NCI-H2227 (cell line): Measurements from ENCODE around the gene TDP2.
A peak's percentile ranks its signal among the peaks of the same experiment; 100 is the strongest.
"Not testable (repeated sequence)": the region's sequence is repeated elsewhere in the genome, so short reads cannot be mapped to it uniquely, and the experiment has no call there.

Experiments
- DNase-seq: peaks from one replicate; lab custom pipeline; 2025; ENCODE audit not compliant: unreplicated experiment; lab: John Stamatoyannopoulos, UW

TDP2 gene

GRCh38 chr6:24650365-24650764 is 16.3 kb downstream of the TDP2 start:
- no peak for DNase-seq

- no peak for DNase-seq
Measured at GRCh38 chr6:24649691-24650090, 17.0 kb downstream of the TDP2 start.

- DNase-seq = no peak
Measured at GRCh38 chr6:24648276-24648675, 18.4 kb downstream of the TDP2 start.

GRCh38 chr6:24646771-24647170 is 19.9 kb downstream of the TDP2 start:
- no peak for DNase-seq

- no peak for DNase-seq
Measured at GRCh38 chr6:24644377-24644776, 22.3 kb downstream of the TDP2 start.

- DNase-seq = no peak
Measured at GRCh38 chr6:24643920-24644319, 22.8 kb downstream of the TDP2 start.

GRCh38 chr6:24642061-24642460 is 24.6 kb downstream of the TDP2 start:
- DNase-seq = no peak

GRCh38 chr6:24640631-24641030 is 26.1 kb downstream of the TDP2 start:
- DNase-seq = not testable (repeated sequence)

- no peak for DNase-seq
Measured at GRCh38 chr6:24640166-24640565, 26.5 kb downstream of the TDP2 start.

GRCh38 chr6:24636681-24637080 is 30.0 kb downstream of the TDP2 start:
- no peak for DNase-seq

- DNase-seq = no peak
Measured at GRCh38 chr6:24632573-24632972, 34.1 kb downstream of the TDP2 start.

GRCh38 chr6:24631671-24632070 is 35.0 kb downstream of the TDP2 start:
- peak; percentile 33 for DNase-seq

- DNase-seq = peak; percentile 40
Measured at GRCh38 chr6:24630856-24631505, 35.7 kb downstream of the TDP2 start.

- DNase-seq = no peak
Measured at GRCh38 chr6:24621626-24622289, 44.9 kb downstream of the TDP2 start.

GRCh38 chr6:24620637-24621036 is 46.1 kb downstream of the TDP2 start:
- DNase-seq = no peak

- no peak for DNase-seq
Measured at GRCh38 chr6:24619661-24620060, 47.0 kb downstream of the TDP2 start.

- peak; percentile 51 for DNase-seq
Measured at GRCh38 chr6:24614648-24615047, 52.1 kb downstream of the TDP2 start.

- DNase-seq = no peak
Measured at GRCh38 chr6:24614043-24614420, 52.7 kb downstream of the TDP2 start.

GRCh38 chr6:24613361-24614042 is 53.2 kb downstream of the TDP2 start:
- DNase-seq = no peak

- DNase-seq = no peak
Measured at GRCh38 chr6:24610672-24611071, 56.0 kb downstream of the TDP2 start.

- no peak for DNase-seq
Measured at GRCh38 chr6:24607310-24608105, 59.2 kb downstream of the TDP2 start.
